GM10266 (cell line): Measurements from ENCODE around the gene RNF157.

Experiments
- DNase-seq: peaks from one replicate; pipeline ENCODE4 v3.0.0; 2012; ENCODE audit errors: extremely low spot score
- TF ChIP-seq, protein P1 (sequence below): IDR thresholded peaks from 2 replicates; pipeline ENCODE4 v1.5.1; 2012; ENCODE audit warnings: mild to moderate bottlenecking, low read depth; ENCODE audit not compliant: control insufficient read depth, insufficient read depth; ENCODE audit errors: missing control alignments

Gene RNF157

GRCh38 chr17:76142585-76143041, 97.7 kb downstream of the RNF157 start:
- TF ChIP-seq, protein P1, sequence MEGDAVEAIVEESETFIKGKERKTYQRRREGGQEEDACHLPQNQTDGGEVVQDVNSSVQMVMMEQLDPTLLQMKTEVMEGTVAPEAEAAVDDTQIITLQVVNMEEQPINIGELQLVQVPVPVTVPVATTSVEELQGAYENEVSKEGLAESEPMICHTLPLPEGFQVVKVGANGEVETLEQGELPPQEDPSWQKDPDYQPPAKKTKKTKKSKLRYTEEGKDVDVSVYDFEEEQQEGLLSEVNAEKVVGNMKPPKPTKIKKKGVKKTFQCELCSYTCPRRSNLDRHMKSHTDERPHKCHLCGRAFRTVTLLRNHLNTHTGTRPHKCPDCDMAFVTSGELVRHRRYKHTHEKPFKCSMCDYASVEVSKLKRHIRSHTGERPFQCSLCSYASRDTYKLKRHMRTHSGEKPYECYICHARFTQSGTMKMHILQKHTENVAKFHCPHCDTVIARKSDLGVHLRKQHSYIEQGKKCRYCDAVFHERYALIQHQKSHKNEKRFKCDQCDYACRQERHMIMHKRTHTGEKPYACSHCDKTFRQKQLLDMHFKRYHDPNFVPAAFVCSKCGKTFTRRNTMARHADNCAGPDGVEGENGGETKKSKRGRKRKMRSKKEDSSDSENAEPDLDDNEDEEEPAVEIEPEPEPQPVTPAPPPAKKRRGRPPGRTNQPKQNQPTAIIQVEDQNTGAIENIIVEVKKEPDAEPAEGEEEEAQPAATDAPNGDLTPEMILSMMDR: no peak
- DNase-seq: no peak

- TF ChIP-seq, protein P1: no peak
These were observed 98.2 kb downstream of the RNF157 start for GRCh38 chr17:76142039-76142584.

GRCh38 chr17:76141212-76142038, 98.9 kb downstream of the RNF157 start, which contains the start of gene FOXJ1:
FOXJ1 (minus strand) TSS chr17:76141245; CDS start chr17:76140395, 850 bp downstream.
- DNase-seq: peak; percentile 96
- TF ChIP-seq, protein P1: no peak

More at GRCh38 chr17:76142039-76142584, 98.2 kb downstream of the RNF157 start:
- no peak for DNase-seq

GRCh38 chr17:76140661-76141211, 99.6 kb downstream of the RNF157 start:
- peak; percentile 44 for DNase-seq
- TF ChIP-seq, protein P1: no peak

DNA sequence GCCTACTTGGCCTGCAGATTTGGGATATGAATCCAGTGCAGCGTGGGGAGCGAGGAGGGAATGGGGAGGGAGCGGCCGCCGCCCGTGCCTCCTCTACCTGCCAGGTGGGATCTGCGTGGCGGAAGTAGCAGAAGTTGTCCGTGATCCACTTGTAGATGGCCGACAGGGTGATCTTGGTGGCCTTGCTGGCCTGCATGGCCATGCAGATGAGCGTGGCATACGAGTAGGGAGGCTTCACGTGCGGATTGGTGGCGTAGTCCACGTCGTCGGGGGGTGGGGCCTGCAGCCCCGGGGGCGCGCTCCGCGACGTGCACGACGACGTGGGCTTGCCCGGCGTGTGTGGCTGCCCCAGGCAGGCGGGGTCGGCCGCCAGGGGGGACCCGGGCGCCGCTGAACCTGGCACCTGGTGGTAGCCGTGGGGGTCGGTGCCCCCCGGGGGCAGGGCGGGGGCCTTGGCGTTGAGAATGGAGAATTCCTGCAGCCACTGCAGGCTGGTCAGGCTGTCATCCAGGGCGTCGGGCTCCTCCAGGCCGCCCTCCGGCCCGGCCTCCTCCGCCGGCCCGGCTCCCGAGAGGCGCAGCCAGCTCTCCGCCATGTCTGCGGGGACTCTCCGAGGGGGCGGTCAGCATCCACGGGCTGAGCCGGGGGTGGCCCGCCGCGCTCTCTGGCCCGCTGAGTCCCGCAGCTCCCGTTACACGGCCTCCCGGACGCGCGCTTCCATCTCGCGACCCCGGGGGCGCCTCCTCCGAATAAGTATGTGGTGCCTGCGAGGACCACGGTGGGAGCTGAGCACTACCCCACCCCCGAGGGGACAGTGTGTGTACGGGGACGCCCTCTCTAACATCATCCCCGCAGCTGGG, 100.3 kb downstream of the RNF157 start:
- peak; percentile 72 for DNase-seq
- TF ChIP-seq, protein P1: peak; percentile 34

GRCh38 chr17:76138896-76139752, 101.2 kb downstream of the RNF157 start:
- no peak for DNase-seq
- TF ChIP-seq, protein P1: no peak
